K562 (cell line): ENCODE measurements around the gene PTH2. TPM values are rescaled to one million over a fixed set of nuclear protein-coding genes. Genes with fewer than 3 reads are reported as not detected.
A peak's percentile ranks its signal among the peaks of the same experiment; 100 is the strongest.

Source experiments
- ARHGAP35 ChIP-seq: fragments of 450-650 bp; IDR thresholded peaks from 2 replicates; pipeline ENCODE4 v1.6.1; 2018; ENCODE audit not compliant: partially characterized antibody
- C11orf30 ChIP-seq: fragments of 450-650 bp; IDR thresholded peaks from 2 replicates; pipeline ENCODE4 v1.6.1; 2016; ENCODE audit warnings: low read depth, mild to moderate bottlenecking
- CREBBP ChIP-seq: IDR thresholded peaks from one replicate; pipeline ENCODE4 v1.6.1; 2012; ENCODE audit warnings: low read depth, mild to moderate bottlenecking, control low read depth, inconsistent platforms, low read length
- DEAF1 ChIP-seq: fragments of 450-650 bp; formaldehyde crosslinking; IDR thresholded peaks from 2 replicates; pipeline ENCODE4 v1.4.0; 2020; ENCODE audit warnings: mild to moderate bottlenecking, moderate library complexity
- DLX4 ChIP-seq: fragments of 250-450 bp; sonication (Bioruptor Pico); IDR thresholded peaks from 2 replicates; pipeline ENCODE4 v1.6.1; 2021; ENCODE audit warnings: mild to moderate bottlenecking
- JUN ChIP-seq, 2 experiments: sonication (generic) in 1 of 2; formaldehyde crosslinking in 1 of 2; IDR thresholded peaks; 2 replicates each; pipeline versions ENCODE4 v1.6.1 to v1.8.0; 2012 to 2022; ENCODE audit warnings: borderline replicate concordance in 2 of 2, mild to moderate bottlenecking in 2 of 2, improper control_type of control experiment in 1 of 2, low read depth in 1 of 2, low read length in 1 of 2, missing genetic modification reagents in 1 of 2
- MCM5 ChIP-seq: fragments of 450-650 bp; IDR thresholded peaks from 2 replicates; pipeline ENCODE4 v1.6.1; 2016; ENCODE audit warnings: low read depth
- NFE2 ChIP-seq: IDR thresholded peaks from 2 replicates; pipeline ENCODE4 v1.6.1; 2014; ENCODE audit warnings: antibody characterized with exemption, low read depth
- NUFIP1 ChIP-seq: fragments of 450-650 bp; IDR thresholded peaks from 2 replicates; pipeline ENCODE4 v1.6.1; 2018; ENCODE audit not compliant: partially characterized antibody
- SMAD4 ChIP-seq: fragments of 250-450 bp; sonication (Bioruptor Pico); conservative IDR thresholded peaks from 2 replicates; pipeline ENCODE4 v1.8.0; 2021; ENCODE audit warnings: inconsistent platforms, mild to moderate bottlenecking, moderate library complexity
- TRIM25 ChIP-seq: fragments of 450-650 bp; IDR thresholded peaks from 2 replicates; pipeline ENCODE4 v1.7.0; 2016; ENCODE audit warnings: borderline replicate concordance
- ZKSCAN3 ChIP-seq: fragments of 250-450 bp; sonication (Bioruptor Pico); IDR thresholded peaks from 2 replicates; pipeline ENCODE4 v1.4.0; 2020
- ZMIZ1 ChIP-seq, 2 experiments: fragments of 150-350 bp in 1 of 2; IDR thresholded peaks; 2 replicates each; pipeline ENCODE4 v1.6.1; 2012 to 2016; ENCODE audit warnings: low read depth in 2 of 2, low read length in 2 of 2, mild to moderate bottlenecking in 1 of 2, moderate library complexity in 1 of 2
- ZNF282 ChIP-seq: sonication (generic); formaldehyde crosslinking; IDR thresholded peaks from 2 replicates; pipeline ENCODE4 v1.8.1; 2023; ENCODE audit warnings: missing genetic modification reagents
- ZNF347 ChIP-seq: fragments of 450-650 bp; formaldehyde crosslinking; IDR thresholded peaks from 2 replicates; pipeline ENCODE4 v1.4.0; 2020; ENCODE audit warnings: low read depth, mild to moderate bottlenecking, moderate library complexity
- ZNF384 ChIP-seq: IDR thresholded peaks from 2 replicates; pipeline ENCODE4 v1.6.1; 2012; ENCODE audit warnings: low read depth, low read length, improper control_type of control experiment
- ZNF639 ChIP-seq, 2 experiments: fragments of 200-800 bp in 1 of 2; sonication (Bioruptor generic) in 1 of 2; sonication (generic) in 1 of 2; formaldehyde crosslinking in 1 of 2; IDR thresholded peaks in 1 of 2; conservative IDR thresholded peaks in 1 of 2; 2 replicates each; pipeline versions ENCODE4 v1.5.0 to v1.6.1; 2016 to 2020; ENCODE audit warnings: missing compliant biosample characterization in 1 of 2, missing genetic modification characterization in 1 of 2, missing genetic modification reagents in 1 of 2
- polyA plus RNA-seq, 8 experiments: library from polyadenylated mRNA; depleted of rRNA in 4 of 8; stranded (reverse) in 5 of 8; unstranded in 3 of 8; fragments of >200 nt; fragmentation: Nextera tagmentation in 2 of 8; fragmentation: Illumina TruSeq in 1 of 8; extraction: Ambion mirVana in 2 of 8; extraction: Trizol in 1 of 8; gene quantifications; 2 replicates each; pipeline versions ENCODE4 v1.2.1 to v1.2.3, GENCODE V29; 2011 to 2014; ENCODE audit warnings: inconsistent platforms in 1 of 8, missing spikeins in 1 of 8
- total RNA-seq, 7 experiments: library from RNA; depleted of rRNA in 6 of 7; stranded (reverse); fragments of >200 nt in 6 of 7; fragmentation: Illumina TruSeq in 2 of 7; extraction: Trizol in 2 of 7; gene quantifications; 2 replicates each; pipeline versions ENCODE4 v1.2.1 to v1.2.3, GENCODE V29; 2011 to 2021; ENCODE audit warnings: low replicate concordance in 1 of 7

The PTH2 gene
- total and polyA plus RNA-seq, 9 of the 15 experiments (the other 6 are each of a cell fraction or from before 2014, with no cell fraction given), result 1.3 TPM; not detected in 8

- TF ChIP-seq ZNF282 (CRISPR knock-in tag) (no peak), DLX4 (CRISPR knock-in tag) (no peak), ARHGAP35 (no peak), ZMIZ1 (IDR thresholded peaks at IDR 0.05; ENCODE audit: low read depth in 2 of 2, low read length in 2 of 2) (no peak), CREBBP (no peak), SMAD4 (CRISPR knock-in tag) (peak; percentile 74), NUFIP1 (no peak), ZNF347 (no peak), DEAF1 (CRISPR knock-in tag) (no peak), NFE2 (no peak), C11orf30 (no peak), ZKSCAN3 (CRISPR knock-in tag) (no peak), TRIM25 (no peak), ZNF384 (no peak), MCM5 (no peak), JUN (IDR thresholded peaks at IDR 0.05; ENCODE audit: borderline replicate concordance, low read depth, low read length) (no peak), JUN (CRISPR knock-in tag; IDR thresholded peaks at IDR 0.05; ENCODE audit: borderline replicate concordance) (no peak), ZNF639 (CRISPR knock-in tag; conservative IDR thresholded peaks at IDR 0.05 in 1 of 2, IDR thresholded peaks at IDR 0.05 in 1 of 2) (peak in 1 of 2 experiments; percentile 20; a peak in 1 of 4 replicates)
Measured at GRCh38 chr19:49409441-49410029, 13.7 kb downstream of the PTH2 start (continued).
